H1 (cell line): ENCODE results near the gene SOCS3. TPM values are rescaled to one million over a fixed set of nuclear protein-coding genes. Genes with fewer than 3 reads are reported as not detected.

Experiments
- CTCF ChIA-PET: fragments of 300-600 bp; sonication (Branson Sonifier 250); formaldehyde crosslinking; loops from one replicate; lab custom pipeline; 2021; ENCODE audit not compliant: partially characterized antibody; lab: Charles Lee
- POLR2A ChIA-PET: fragments of 300-600 bp; sonication (Branson Sonifier 250); formaldehyde crosslinking; loops from one replicate; lab custom pipeline; 2021; ENCODE audit warnings: inconsistent platforms; ENCODE audit not compliant: partially characterized antibody; lab: Charles Lee
- DNase-seq, 2 experiments: peaks; one replicate each; pipeline versions ENCODE4 v3.0.0 to v3.0.0-alpha.2; 2010 to 2022; ENCODE audit warnings: low spot score in 2 of 2, low read depth in 1 of 2, mixed read lengths in 1 of 2
- FAIRE-seq: peaks from 2 replicates; lab custom pipeline; 2011; peaks lifted over from hg19 to GRCh38; lab: Jason Lieb, UNC
- H2AFZ ChIP-seq: 2 replicates; pipeline ENCODE4 v1.8.1; 2012; ENCODE audit warnings: low read length, inconsistent platforms
- H2AK5ac ChIP-seq: 2 replicates; pipeline ENCODE4 v1.6.1; 2013; ENCODE audit warnings: low read depth, low read length
- H2BK120ac ChIP-seq: replicated peaks from 2 replicates; pipeline ENCODE3; 2013; ENCODE audit warnings: low read depth, low read length, inconsistent platforms
- H2BK12ac ChIP-seq: 2 replicates; pipeline ENCODE4 v1.6.1; 2013; ENCODE audit warnings: low read depth, low read length
- H2BK15ac ChIP-seq: 2 replicates; pipeline ENCODE4 v1.6.1; 2013; ENCODE audit warnings: low read length
- H2BK20ac ChIP-seq: 2 replicates; pipeline ENCODE4 v1.6.1; 2013; ENCODE audit warnings: low read length
- H2BK5ac ChIP-seq: 2 replicates; pipeline ENCODE4 v1.6.1; 2013; ENCODE audit warnings: low read depth, low read length
- H3K14ac ChIP-seq: 2 replicates; pipeline ENCODE4 v1.6.1; 2013; ENCODE audit warnings: inconsistent platforms; ENCODE audit not compliant: insufficient read length
- H3K18ac ChIP-seq: 2 replicates; pipeline ENCODE4 v1.6.1; 2013; ENCODE audit warnings: low read length; ENCODE audit errors: extremely low read depth
- H3K23ac ChIP-seq: 2 replicates; pipeline ENCODE4 v1.6.1; 2013; ENCODE audit warnings: inconsistent platforms; ENCODE audit not compliant: insufficient read length
- H3K23me2 ChIP-seq: 2 replicates; pipeline ENCODE4 v1.6.1; 2013; ENCODE audit warnings: low read depth, low read length
- H3K27ac ChIP-seq: 2 replicates; pipeline ENCODE4 v1.6.1; 2011; ENCODE audit warnings: low read depth, low read length, inconsistent platforms
- H3K27me3 ChIP-seq, 4 experiments: replicated peaks in 1 of 4; 1 replicate in 1 of 4; 2 replicates in 3 of 4; pipeline versions ENCODE4 v1.6.1 to v1.8.1; 2011 to 2013; ENCODE audit warnings: low read length in 3 of 4, mild to moderate bottlenecking in 3 of 4, inconsistent platforms in 2 of 4, mixed read lengths in 2 of 4, moderate library complexity in 1 of 4; ENCODE audit not compliant: control insufficient read depth in 3 of 4, insufficient read depth in 3 of 4; ENCODE audit errors: extremely low read depth in 1 of 4
- H3K36me3 ChIP-seq, 4 experiments: 2 replicates each; pipeline versions ENCODE4 v1.6.1 to v1.8.1; 2011 to 2013; ENCODE audit warnings: mild to moderate bottlenecking in 4 of 4, low read length in 3 of 4, moderate library complexity in 2 of 4, control low read depth in 1 of 4, inconsistent platforms in 1 of 4; ENCODE audit not compliant: insufficient read depth in 4 of 4, control insufficient read depth in 2 of 4
- H3K4ac ChIP-seq: replicated peaks from 2 replicates; pipeline ENCODE3; 2013; ENCODE audit warnings: low read length, low read depth, mixed read lengths, inconsistent platforms; ENCODE audit not compliant: insufficient read length
- H3K4me1 ChIP-seq, 4 experiments: replicated peaks in 1 of 4; 1 replicate in 1 of 4; 2 replicates in 3 of 4; pipeline versions ENCODE4 v1.6.1 to v1.8.1; 2011 to 2013; ENCODE audit warnings: low read length in 3 of 4, inconsistent platforms in 2 of 4, mixed read lengths in 1 of 4; ENCODE audit not compliant: insufficient read depth in 4 of 4, control insufficient read depth in 3 of 4
- H3K4me2 ChIP-seq, 2 experiments: 2 replicates each; pipeline versions ENCODE4 v1.6.1 to v1.8.1; 2011 to 2013; ENCODE audit warnings: low read depth in 2 of 2, low read length in 2 of 2, control low read depth in 1 of 2, inconsistent platforms in 1 of 2, mild to moderate bottlenecking in 1 of 2; ENCODE audit not compliant: insufficient read depth in 1 of 2
- H3K4me3 ChIP-seq, 4 experiments: fragments of 200-600, 300-600 bp in 1 of 4; sonication (generic), shearing (Covaris generic), sonication (Bioruptor Twin) in 1 of 4; 2 replicates each; pipeline versions ENCODE4 v1.5.1 to v1.8.1; 2011 to 2016; ENCODE audit warnings: low read length in 4 of 4, low read depth in 3 of 4, control low read depth in 2 of 4, inconsistent platforms in 2 of 4, mild to moderate bottlenecking in 2 of 4, mixed read lengths in 1 of 4, moderate library complexity in 1 of 4; ENCODE audit not compliant: insufficient read depth in 2 of 4; ENCODE audit errors: extremely low read depth in 1 of 4
- H3K56ac ChIP-seq: replicated peaks from 2 replicates; pipeline ENCODE3; 2013; ENCODE audit warnings: low read depth, mild to moderate bottlenecking, mixed read lengths, low read length, inconsistent platforms; ENCODE audit not compliant: insufficient read length
- H3K79me1 ChIP-seq: 2 replicates; pipeline ENCODE4 v1.6.1; 2013; ENCODE audit warnings: low read depth, low read length, control low read depth
- H3K79me2 ChIP-seq, 2 experiments: 2 replicates each; pipeline versions ENCODE4 v1.6.1 to v1.8.1; 2012 to 2013; ENCODE audit warnings: low read length in 2 of 2, mild to moderate bottlenecking in 2 of 2, inconsistent platforms in 1 of 2; ENCODE audit not compliant: insufficient read depth in 2 of 2, control insufficient read depth in 1 of 2
- H3K9ac ChIP-seq, 4 experiments: replicated peaks in 1 of 4; 1 replicate in 1 of 4; 2 replicates in 3 of 4; pipeline versions ENCODE4 v1.6.1 to v1.8.1; 2011 to 2013; ENCODE audit warnings: low read depth in 3 of 4, low read length in 3 of 4, control low read depth in 2 of 4, mild to moderate bottlenecking in 2 of 4, moderate library complexity in 2 of 4, inconsistent platforms in 1 of 4; ENCODE audit errors: extremely low read depth in 1 of 4
- H3K9me3 ChIP-seq, 2 experiments: 2 replicates each; pipeline versions ENCODE4 v1.6.1 to v1.8.1; 2012 to 2013; ENCODE audit warnings: mild to moderate bottlenecking in 2 of 2, moderate library complexity in 2 of 2, control low read depth in 1 of 2, inconsistent platforms in 1 of 2, low read depth in 1 of 2, low read length in 1 of 2, mixed read lengths in 1 of 2; ENCODE audit not compliant: insufficient read depth in 2 of 2
- H4K20me1 ChIP-seq, 2 experiments: replicated peaks in 1 of 2; 2 replicates each; pipeline versions ENCODE3 to v1.8.1; 2011 to 2013; ENCODE audit warnings: inconsistent platforms in 2 of 2, low read length in 2 of 2, mild to moderate bottlenecking in 1 of 2; ENCODE audit not compliant: insufficient read depth in 2 of 2, control insufficient read depth in 1 of 2
- H4K5ac ChIP-seq: 2 replicates; pipeline ENCODE4 v1.6.1; 2013; ENCODE audit warnings: low read length, low read depth, mixed read lengths, inconsistent platforms; ENCODE audit not compliant: insufficient read length
- H4K8ac ChIP-seq: 2 replicates; pipeline ENCODE4 v1.8.0; 2013; ENCODE audit warnings: mild to moderate bottlenecking, moderate library complexity, low read length, inconsistent platforms; ENCODE audit not compliant: insufficient read depth; ENCODE audit errors: extremely low read depth
- H4K91ac ChIP-seq: replicated peaks from 2 replicates; pipeline ENCODE3; 2013; ENCODE audit warnings: low read length, mixed read lengths, inconsistent platforms; ENCODE audit not compliant: insufficient read length
- BACH1 ChIP-seq: IDR thresholded peaks from 2 replicates; pipeline ENCODE4 v1.6.1; 2012; ENCODE audit warnings: low read length, improper control_type of control experiment
- WGBS, 2 experiments: shearing (Covaris generic) in 1 of 2; methylation state at CpG; one replicate each; pipeline versions ENCODE4 v1.1.6 to v1.1.7; 2013 to 2015; ENCODE audit warnings: low lambda C conversion rate in 2 of 2, mixed read lengths in 2 of 2, inconsistent platforms in 1 of 2, low coverage in 1 of 2, missing lambda C conversion rate in 1 of 2; ENCODE audit not compliant: insufficient replicate concordance in 2 of 2, insufficient coverage in 1 of 2, insufficient read length in 1 of 2; ENCODE audit errors: extremely low coverage in 1 of 2, missing lambda C conversion rate in 1 of 2; 5-methylcytosine and 5-hydroxymethylcytosine counted together
- polyA plus RNA-seq, 7 experiments: library from polyadenylated mRNA; depleted of rRNA in 3 of 7; stranded (reverse) in 5 of 7; unstranded in 2 of 7; fragments of >200 nt in 5 of 7; fragments of 200-250 nt in 2 of 7; gene quantifications; 1 replicate in 5 of 7; 2 replicates in 1 of 7; 4 replicates in 1 of 7; pipeline versions ENCODE4 v1.2.1 to v1.2.3, GENCODE V29; 2011 to 2013; ENCODE audit warnings: missing spikeins in 2 of 7, mixed read lengths in 2 of 7
- total RNA-seq: library from RNA; stranded (reverse); fragmentation: NEBNext Ultra II Directional; extraction: Animal tissue kit (Norgen Biotek cat#: 25700); gene quantifications from 2 replicates; pipeline ENCODE4 v1.2.1, GENCODE V29; 2021

The SOCS3 gene
- total and polyA plus RNA-seq, 2 of the 8 experiments (the other 6 are each of a cell fraction or from before 2014, with no cell fraction given) = 10.1 to 47.9 TPM

DNA sequence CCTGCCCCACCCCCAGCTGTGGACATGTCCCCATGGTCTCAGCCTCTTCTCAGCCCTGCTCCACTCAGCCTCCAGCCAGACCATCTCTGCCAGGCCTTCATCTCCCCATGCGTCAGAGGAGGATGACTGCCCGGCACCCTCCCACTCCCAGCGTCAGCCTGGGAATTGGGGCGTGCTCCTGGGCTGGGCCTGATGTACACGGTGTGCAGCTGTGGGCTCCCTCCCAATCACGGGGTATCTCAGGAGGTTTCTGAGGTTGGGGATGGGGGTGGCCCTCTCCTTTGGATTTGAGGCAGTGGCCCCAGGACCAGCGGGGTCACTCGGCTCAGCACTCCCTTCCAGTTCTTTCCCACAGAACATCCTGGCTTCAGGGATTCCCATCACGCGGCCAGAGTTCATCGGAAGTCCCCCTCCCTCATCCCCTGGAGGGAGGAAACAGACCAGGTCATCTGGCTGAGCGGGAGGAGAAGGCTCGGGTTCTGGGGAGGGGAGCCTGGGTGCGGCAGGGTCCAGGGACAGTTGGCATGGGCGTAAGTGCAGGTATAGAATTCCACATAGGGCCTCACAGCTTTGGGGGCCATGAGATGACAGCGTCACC is 36.9 kb downstream of the SOCS3 start:
- FAIRE-seq (no peak), DNase-seq (no peak)
- no peak for TF ChIP-seq BACH1
- H3K4ac ChIP-seq = peak overlapping the region; percentile 85
- H3K14ac ChIP-seq = no peak overlapping the region
- no peak overlapping the region for H3K9ac ChIP-seq
- peak overlapping the region; percentile 46; the same call in 1 of the 2 replicates for H2BK15ac ChIP-seq
- CTCF ChIA-PET = interaction anchor here (0.6 to 1.7 kb wide), 2 partner anchors 10 to 32 kb away, joined by 3 to 7 read pairs; no protein-coding TSS in a partner anchor
- peak overlapping the region; percentile 87; the same call in 1 of the 2 replicates for H2BK12ac ChIP-seq
- H3K18ac ChIP-seq = no peak overlapping the region; the same call in 1 of the 2 replicates
- H3K9me3 ChIP-seq = no peaks in the 10 kb centered on the region
- H3K36me3 ChIP-seq = no peaks in the 10 kb centered on the region
- 88% methylated on average over 16 of the region's 16 CpGs; no CpG with 5 or more reads in 1 of the 2 experiments for WGBS, 2 experiments
- H3K56ac ChIP-seq = no peak overlapping the region
- H4K20me1 ChIP-seq = no peaks in the 10 kb centered on the region
- POLR2A ChIA-PET = no interaction called here
- no peaks in the 10 kb centered on the region for H3K79me1 ChIP-seq
- no peak overlapping the region for H3K4me2 ChIP-seq
- no peaks in the 10 kb centered on the region for H3K79me2 ChIP-seq
- peak overlapping the region; percentile 53; the same call in 1 of the 2 replicates for H2AK5ac ChIP-seq
- H4K8ac ChIP-seq = no peak overlapping the region
- peaks cover 2% of the 10 kb centered on the region; the same call in 1 of the 2 replicates for H3K23me2 ChIP-seq
- no peak overlapping the region for H2BK20ac ChIP-seq
- H3K4me1 ChIP-seq = peaks cover 0 to 33% (median 21%) of the 10 kb centered on the region in 4 experiments; a peak in 6 of 7 replicates
- H4K91ac ChIP-seq = peak overlapping the region; percentile 61
- H2BK5ac ChIP-seq = no peak overlapping the region
- no peak overlapping the region for H4K5ac ChIP-seq
- no peak overlapping the region for H2AFZ ChIP-seq
- H2BK120ac ChIP-seq = no peak overlapping the region
- H3K23ac ChIP-seq = no peak overlapping the region
- H3K27ac ChIP-seq = no peak overlapping the region
- H3K27me3 ChIP-seq = peaks cover 0 to 2% (median 0%) of the 10 kb centered on the region in 4 experiments; a peak in 1 of 7 replicates
- H3K4me3 ChIP-seq = no peak overlapping the region
